ENCODE results near the gene DTD1.

DTD1 gene

GRCh38 chr20:18615020-18615650 is 27.3 kb downstream of the DTD1 start:
- DNase-seq (ENCODE audit: low read depth) = no peak

DNA sequence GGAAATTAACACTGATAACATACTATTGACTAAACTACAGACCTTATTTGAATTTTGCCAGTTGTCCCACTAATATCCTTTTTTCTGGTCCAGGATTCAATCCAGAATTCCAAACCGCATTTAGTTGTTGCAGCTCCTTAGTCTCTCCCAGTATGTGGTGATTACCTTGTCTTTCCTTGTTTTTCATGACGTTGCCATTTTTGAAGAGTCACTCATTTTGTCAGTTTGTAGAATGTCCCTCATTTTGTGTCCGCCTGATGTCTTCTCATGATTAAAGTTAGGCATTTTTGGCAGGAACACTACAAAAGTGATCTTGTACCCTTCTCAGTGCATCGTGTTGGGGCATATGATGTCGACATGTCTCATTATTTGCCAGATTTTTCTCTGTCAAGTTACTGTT is 33.1 kb downstream of the DTD1 start:
- no peak for DNase-seq (ENCODE audit: low read depth)

GRCh38 chr20:18623156-18623910 is 35.5 kb downstream of the DTD1 start:
- DNase-seq (ENCODE audit: low read depth) = no peak

- no peak for DNase-seq (ENCODE audit: low read depth)
Observed at GRCh38 chr20:18624948-18625347, 37.1 kb downstream of the DTD1 start.

- no peak for DNase-seq (ENCODE audit: low read depth)
Observed at GRCh38 chr20:18625907-18626655, 38.2 kb downstream of the DTD1 start.

- DNase-seq (ENCODE audit: low read depth) = no peak
Observed at GRCh38 chr20:18628330-18628920, 40.6 kb downstream of the DTD1 start.

- no peak for DNase-seq (ENCODE audit: low read depth)
Observed at GRCh38 chr20:18632196-18632789, 44.4 kb downstream of the DTD1 start.

- DNase-seq (ENCODE audit: low read depth) = no peak
Observed at GRCh38 chr20:18633411-18633810, 45.6 kb downstream of the DTD1 start.

- no peak for DNase-seq (ENCODE audit: low read depth)
Observed at GRCh38 chr20:18634501-18634900, 46.6 kb downstream of the DTD1 start.

DNA sequence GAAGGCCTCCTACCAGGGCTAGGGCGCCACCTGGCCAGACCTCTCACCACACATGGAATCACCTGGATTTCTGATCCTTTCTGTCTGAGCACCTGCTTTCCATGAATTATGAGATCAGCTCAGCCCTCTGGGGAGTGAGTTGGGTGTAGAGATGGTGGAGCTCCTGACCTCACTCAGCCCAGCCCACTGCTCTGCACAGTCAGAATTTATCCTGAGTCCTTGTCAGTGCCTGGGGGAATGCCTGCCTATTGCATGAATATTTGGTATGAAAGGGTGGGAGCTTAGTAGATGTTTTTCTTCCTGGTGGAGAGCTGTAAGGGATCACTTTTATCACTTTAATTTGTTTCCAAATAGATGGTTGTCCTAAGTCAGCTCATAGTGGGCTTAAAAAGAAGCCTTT is 47.5 kb downstream of the DTD1 start:
- DNase-seq (ENCODE audit: low read depth) = no peak

- DNase-seq (ENCODE audit: low read depth) = no peak
Observed at GRCh38 chr20:18637224-18637623, 49.4 kb downstream of the DTD1 start.

GRCh38 chr20:18638768-18639167 is 50.9 kb downstream of the DTD1 start:
- no peak for DNase-seq (ENCODE audit: low read depth)

DNA sequence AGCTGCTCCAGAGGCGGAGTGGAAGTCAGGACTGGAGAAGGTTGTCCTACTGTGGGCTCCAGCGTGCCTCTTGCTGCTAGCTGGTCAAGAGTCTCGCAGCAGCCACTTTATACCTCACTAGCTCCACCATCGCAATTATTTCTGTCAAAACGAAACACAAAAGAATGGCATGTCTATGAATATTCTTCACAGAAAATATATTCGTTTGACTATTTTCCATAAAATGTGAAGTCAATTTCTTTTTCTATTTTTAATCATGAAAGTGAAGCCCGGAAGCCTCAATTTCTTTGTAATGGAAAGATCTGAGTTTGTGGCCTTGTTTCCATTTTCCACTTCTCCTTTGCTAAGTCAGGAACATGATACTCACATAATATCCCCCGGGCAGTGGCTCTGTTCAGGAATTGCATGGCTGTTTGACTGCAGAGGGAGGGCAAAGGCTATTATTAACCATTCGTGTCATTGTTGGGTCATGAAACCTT is 51.7 kb downstream of the DTD1 start:
- no peak for DNase-seq (ENCODE audit: low read depth)

DNA sequence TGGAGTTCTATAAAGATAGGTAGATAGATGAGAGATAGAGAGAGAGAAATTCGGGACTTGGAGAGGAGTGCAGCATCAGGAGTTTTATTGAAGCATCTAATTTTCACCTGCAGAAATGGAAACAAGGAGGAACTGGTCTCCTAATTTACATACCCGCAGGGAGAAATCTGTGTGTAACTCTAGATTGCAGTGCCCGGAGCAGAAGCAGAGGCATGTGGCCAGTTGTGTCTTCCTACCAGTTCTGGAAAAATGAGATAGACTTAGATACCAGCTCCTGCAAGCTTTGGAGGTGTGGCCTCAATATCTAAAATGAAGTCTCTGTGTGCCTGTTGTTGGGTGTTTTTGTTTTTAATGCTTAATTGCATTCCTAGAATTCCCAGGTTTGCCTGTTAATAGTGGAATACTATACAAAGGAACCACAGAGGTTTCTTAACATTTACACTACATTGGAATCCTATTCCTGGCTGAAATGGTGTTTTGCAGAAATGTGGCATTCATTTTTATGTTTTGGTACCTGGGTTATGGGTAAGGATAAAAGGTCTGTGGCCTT is 57.4 kb downstream of the DTD1 start:
- DNase-seq (ENCODE audit: low read depth) = no peak

- DNase-seq (ENCODE audit: low read depth) = no peak
Observed at GRCh38 chr20:18645851-18646250, 58.0 kb downstream of the DTD1 start.

- no peak for DNase-seq (ENCODE audit: low read depth)
Observed at GRCh38 chr20:18647777-18648176, 59.9 kb downstream of the DTD1 start.

- DNase-seq (ENCODE audit: low read depth) = no peak
Observed at GRCh38 chr20:18650224-18650623, 62.4 kb downstream of the DTD1 start.

DNA sequence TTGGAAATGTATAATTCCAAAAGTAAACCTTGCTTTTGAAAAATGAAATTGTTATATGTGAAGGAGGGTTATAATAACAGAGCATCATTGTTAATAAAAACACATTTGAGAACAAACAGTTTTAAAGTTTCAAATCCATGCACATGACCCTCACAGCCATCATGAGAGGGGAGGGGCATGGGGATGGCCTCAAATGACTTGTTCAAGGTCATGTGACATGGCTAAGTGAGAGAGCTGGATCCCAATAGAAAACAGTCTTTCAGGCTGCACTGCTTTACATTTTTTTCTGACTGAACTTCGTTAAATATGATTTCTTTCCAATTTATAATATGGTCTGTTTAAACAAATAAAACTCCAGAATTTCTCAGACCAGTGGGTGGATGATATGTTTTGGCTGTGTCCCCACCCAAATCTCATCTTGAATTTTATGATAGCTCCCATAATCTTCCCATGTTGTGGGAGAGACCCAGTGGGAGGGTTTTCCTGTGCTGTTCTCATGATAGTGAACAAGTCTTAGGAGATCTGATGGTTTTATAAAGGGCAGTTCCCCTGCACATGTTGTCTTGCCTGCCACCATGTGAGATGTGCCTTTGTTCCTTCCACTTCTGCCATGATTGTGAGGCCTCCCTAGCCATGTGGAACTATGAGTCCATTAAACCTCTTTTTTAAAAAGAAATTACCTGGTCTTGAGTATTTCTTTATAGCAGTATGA is 66.0 kb downstream of the DTD1 start:
- DNase-seq (ENCODE audit: low read depth) = no peak

DNA sequence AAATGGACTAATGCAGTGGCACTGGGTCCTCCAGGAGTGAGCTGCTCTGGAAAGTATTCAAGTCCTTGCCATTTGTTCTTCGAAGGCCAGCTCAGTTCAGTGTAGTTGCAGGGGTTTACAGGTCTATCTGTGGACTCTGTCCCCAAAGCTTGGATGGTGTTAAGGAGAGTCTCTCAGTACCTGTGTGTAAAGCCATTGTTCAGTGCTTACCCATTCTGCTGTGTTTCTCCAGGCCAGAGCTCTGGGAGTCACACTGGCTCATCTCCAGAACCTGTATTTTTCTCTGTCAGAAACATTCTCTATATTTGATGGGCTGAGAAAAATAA is 66.6 kb downstream of the DTD1 start:
- no peak for DNase-seq (ENCODE audit: low read depth)

- no peak for DNase-seq (ENCODE audit: low read depth)
Observed at GRCh38 chr20:18657575-18657974, 69.7 kb downstream of the DTD1 start.

DNA sequence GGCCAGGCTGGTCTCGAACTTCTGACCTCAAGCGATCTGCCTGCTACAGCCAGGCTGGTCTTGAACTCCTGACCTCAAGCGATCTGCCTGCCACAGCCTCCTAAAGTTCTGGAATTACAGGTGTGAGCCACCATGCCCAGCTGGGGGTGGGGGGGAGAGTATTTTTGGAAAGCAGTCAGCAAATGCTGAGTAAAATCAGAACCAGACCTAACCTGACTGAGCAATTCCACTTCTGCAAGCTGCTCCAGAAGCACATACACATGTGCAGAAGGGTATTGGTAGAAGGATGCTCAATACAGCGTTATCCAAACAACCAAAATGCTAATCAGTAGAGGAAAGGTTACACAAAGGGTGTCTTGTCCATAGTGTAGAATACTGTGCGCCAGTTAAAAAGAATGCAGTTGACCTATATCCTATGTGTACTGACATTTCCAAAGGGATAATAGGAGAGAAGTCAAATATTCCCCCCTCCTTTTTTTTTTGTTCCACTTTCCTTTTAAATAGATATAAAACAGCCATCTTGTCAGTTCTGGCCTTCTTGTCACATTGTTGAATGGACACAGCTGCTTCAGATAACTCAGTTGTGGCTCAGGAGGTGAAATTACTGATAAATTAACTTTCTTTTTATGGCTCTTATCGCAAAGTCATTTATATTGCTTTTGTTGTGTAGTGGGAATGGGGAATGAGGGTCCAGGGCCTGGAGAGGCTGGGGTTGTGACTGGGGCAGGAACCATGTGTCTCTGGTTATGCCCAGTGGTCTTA is 74.6 kb downstream of the DTD1 start:
- DNase-seq (ENCODE audit: low read depth) = no peak
